Measurements from ENCODE around the gene BICC1.
A peak's percentile ranks its signal among the peaks of the same experiment; 100 is the strongest.

BICC1 gene

GRCh38 chr10:58651040-58651439 lies 138.4 kb downstream of the BICC1 start:
- DNase-seq (ENCODE audit: low spot score): no peak

- DNase-seq (ENCODE audit: low spot score): no peak
Observed at GRCh38 chr10:58651742-58652141, 139.1 kb downstream of the BICC1 start.

GRCh38 chr10:58653139-58653538 lies 140.5 kb downstream of the BICC1 start:
- no peak for DNase-seq (ENCODE audit: low spot score)

DNA sequence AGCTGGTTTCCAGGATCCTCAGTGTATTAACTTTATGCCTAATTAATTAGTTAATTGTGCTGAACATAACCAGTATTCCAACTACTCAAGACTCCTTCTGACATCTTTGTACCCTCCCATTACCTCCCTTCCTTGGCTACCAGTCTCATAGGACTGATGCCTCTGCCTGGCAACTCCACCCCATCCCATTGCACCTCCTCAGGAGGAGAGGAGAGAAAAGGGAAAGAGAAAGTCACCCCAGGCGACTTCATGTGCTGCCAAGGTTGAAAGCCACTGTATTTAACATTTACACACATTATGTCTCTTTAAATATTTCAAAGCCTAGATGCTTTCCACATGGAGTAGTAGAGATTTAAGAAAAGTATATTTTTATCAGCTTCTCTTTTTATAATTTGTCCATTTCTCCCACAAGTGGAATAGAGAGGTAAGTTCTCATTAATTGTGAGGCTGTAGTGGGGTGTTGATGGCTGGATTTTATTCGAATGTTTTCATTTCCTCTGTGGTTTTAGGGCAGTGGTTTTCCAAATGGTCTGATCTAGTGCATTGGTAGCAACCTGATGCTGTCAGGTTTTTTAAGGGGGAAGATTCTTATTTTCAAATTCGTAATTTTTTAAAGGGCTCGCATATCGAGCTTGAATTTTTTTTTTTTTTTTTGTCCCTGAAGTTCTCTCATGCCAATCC lies 148.0 kb downstream of the BICC1 start:
- no peak for DNase-seq (ENCODE audit: low spot score)

GRCh38 chr10:58661336-58661735 lies 148.7 kb downstream of the BICC1 start:
- DNase-seq (ENCODE audit: low spot score): no peak

DNA sequence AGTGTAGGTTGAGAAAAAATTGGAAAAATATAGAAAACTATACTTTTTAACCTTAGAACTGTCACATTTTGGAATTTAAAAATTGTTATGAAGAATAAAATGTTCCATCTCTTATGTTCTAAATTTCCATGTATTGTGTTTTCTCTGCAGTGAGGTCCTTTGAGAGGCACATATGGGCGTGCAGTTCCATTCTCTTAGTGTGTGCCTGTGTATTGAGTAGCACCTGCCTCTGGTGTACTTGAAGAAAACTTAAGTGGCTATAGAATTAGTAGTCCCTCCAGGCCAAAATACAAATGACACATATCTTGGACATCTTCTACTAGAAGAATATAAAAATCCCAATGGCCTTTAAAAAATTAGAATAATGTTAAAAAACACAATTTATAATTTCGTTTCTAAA lies 149.2 kb downstream of the BICC1 start:
- no peak for DNase-seq (ENCODE audit: low spot score)

DNA sequence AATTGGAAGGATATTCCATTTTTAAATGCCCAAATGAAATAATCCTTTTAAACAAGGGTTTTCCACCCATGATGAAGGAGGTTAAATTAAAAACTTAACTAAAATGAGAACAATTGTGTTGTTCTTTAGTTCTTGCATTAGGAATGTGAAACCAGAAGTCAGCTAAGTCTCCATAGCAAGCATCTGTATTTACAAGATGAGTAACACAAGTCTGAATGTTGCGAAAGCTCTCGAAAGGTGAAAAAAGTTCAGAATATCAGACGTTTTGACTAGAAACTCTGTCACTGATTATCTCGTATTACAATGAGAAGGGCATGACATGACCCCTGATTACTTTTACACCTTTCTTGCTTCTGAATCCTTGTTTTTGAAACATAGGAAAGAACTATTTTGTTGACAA lies 149.6 kb downstream of the BICC1 start:
- DNase-seq (ENCODE audit: low spot score): no peak

DNA sequence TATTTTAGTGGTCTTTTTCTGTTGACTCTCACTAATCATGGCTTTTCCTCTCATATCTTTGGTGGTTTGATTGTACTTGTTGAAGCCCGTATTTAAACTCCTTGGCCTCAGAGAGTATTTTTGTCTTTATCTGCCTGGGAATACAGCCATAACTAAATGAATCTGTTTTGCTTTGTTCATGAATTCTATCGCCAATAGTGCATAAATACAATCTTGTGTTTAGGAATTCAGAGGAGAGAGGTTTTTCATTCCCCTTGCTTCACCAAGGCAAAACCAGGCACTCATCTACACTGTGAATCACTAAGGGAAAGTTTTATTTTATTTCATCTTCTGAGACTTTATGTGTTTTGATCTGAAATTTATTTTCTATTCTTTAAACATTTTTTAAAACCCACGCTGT lies 152.7 kb downstream of the BICC1 start:
- no peak for DNase-seq (ENCODE audit: low spot score)

- DNase-seq (ENCODE audit: low spot score): peak; percentile 3
Observed at GRCh38 chr10:58666024-58666423, 153.4 kb downstream of the BICC1 start.

GRCh38 chr10:58667658-58668310 lies 155.1 kb downstream of the BICC1 start:
- DNase-seq (ENCODE audit: low spot score): no peak

- DNase-seq (ENCODE audit: low spot score): no peak
Observed at GRCh38 chr10:58672845-58673244, 160.2 kb downstream of the BICC1 start.

GRCh38 chr10:58674251-58674650 lies 161.6 kb downstream of the BICC1 start:
- no peak for DNase-seq (ENCODE audit: low spot score)

DNA sequence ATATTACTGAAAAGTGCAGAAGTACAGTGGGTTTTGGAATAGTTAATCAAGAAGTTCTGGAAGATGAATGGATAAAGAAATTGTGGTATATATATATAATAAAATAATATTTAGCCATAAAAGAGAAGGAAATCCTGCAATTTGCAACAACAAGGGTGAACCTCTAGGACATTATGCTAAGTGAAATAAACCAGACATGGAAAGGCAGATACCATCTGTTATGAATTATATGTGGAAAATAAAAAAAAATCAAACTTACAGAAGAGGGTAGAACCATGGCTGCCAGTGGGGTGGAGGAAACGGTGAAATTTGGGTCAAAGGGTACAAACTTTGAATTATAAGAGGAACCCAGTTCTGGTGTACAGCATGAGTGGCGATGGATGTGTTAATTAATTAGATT lies 162.6 kb downstream of the BICC1 start:
- DNase-seq (ENCODE audit: low spot score): no peak

GRCh38 chr10:58691528-58691927 lies 178.9 kb downstream of the BICC1 start:
- no peak for DNase-seq (ENCODE audit: low spot score)

DNA sequence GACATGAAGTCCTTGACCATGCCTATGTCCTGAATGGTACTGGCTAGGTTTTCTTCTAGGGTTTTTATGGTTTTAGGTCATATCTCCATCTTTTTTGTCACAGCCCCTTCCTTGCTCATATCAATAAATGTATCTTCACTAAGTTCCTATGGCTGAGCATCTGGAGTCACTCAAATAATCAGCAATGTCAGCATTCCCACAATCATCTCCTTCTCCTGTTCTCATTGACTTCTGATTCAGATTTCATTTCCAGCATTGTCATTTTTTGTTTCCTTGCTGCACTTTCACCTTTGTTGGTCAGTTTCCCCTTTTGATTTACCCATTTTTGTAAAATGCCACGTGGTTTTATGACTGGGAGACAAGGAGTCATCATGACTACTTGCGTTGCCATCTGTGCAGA lies 181.2 kb downstream of the BICC1 start:
- DNase-seq (ENCODE audit: low spot score): no peak

DNA sequence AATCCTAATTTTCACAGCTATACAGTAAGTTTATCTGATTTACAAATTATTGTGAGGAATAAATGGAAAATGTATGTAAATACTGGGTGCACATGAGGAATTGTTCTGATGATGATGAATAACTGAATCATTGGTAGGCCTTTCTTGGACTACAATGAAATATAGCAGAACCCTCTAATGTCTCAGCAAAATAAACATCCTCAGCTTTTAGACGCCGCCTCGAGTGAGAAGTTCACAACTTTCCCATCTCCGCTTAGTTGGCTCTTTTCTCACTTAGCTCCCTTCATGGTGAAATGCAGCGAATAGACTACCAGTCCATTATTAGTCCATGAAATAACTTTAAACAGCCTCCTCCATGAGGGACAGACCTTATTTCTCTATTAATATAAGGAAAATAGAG lies 182.3 kb downstream of the BICC1 start:
- no peak for DNase-seq (ENCODE audit: low spot score)

GRCh38 chr10:58696736-58697135 lies 184.1 kb downstream of the BICC1 start:
- DNase-seq (ENCODE audit: low spot score): no peak

DNA sequence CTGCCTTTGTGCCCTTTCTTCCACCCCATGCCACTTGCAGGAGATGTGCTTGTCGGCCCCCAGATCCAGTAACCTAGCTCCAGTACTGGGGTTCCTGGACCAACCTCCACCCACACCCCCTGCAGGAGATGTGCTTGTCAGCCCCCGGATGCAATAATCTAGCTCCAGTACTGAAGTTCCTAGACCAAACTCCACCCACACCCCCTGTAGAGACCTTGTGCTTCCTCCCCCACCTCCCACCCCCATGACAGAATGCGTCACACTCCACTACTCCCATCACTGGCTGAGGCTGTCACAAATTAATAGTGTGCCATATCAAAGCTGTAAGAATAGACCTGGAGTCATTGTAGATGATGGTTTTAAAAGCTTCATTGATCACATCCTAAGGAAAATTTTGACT lies 185.0 kb downstream of the BICC1 start:
- no peak for DNase-seq (ENCODE audit: low spot score)

DNA sequence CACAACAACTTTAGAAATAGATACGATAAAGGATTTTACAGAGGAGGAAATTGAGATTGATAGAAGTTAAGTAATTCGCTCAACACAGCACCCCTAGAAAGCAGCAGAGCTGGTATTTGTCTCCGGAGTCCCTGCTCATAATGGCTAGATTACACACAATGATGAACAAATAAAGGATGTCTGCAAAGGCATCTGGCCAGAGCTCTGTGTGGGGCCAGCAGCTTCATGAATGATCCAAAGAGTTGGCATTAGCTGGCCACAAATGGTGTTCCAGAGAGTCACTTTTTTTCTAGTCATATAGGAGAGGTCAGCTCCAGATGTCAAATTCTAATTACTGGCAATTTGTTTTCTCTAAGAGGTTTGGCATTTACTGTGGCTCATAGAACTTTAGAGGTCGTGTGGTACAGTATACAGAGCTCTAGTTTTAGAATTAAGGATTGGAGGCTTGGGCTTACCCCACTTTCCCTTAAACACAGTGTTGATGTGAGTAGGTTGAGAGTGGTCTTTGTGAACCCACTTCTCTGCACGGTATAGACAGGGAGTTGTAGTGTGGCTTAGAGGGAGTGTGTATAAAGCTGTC lies 186.2 kb downstream of the BICC1 start:
- DNase-seq (ENCODE audit: low spot score): no peak

DNA sequence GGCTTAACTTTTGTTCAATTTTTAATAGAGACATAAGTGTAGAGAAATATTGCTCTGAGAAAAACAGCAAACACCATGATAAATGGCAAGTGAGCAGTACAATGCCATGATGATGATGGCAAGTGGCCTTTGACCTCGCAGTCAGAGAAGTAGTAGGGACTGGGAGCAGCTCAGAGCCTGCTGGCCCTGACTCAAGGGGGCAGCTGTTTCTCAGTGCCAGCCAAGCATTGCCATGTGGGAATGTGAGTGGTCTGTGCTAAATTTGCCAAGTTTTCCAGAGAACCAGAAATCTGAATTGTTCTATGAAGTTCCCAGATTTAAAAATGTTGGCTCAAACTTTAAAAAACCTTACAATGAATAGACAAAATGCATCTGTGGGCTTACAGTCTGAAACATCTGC lies 187.9 kb downstream of the BICC1 start:
- DNase-seq (ENCODE audit: low spot score): no peak

DNA sequence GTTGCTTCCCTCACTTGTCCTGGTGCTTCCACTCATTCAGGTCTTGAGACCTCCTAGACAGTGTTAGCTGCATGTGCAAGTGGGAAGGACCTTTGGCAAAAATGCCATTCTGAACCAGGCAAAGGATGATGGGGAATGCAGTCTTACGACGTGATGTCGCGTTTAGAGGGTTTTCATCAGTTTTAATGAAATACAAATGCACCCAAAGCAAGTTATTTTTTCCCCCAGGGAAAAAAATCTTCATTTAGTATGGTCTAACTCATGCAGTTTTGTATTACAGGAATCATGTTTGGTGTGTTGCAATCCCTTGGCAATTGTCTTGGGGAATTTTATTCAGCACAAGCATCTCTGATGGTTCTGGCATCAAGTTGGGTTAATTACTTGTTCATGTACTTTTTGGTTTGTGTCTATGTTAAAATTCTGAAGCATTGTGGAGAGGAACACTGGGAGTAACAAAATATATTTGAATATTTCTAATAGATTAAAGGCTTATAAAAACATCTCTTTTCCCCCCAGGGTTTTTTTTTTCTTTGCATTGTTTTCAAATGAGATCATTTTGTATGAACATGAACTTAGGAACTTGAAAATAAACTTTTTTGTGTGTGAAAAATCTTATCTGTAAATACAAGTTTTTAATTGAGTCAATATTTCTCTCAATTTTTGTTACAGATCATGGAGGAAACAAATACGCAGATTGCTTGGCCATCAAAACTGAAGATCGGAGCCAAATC lies 188.9 kb downstream of the BICC1 start:
- no peak for DNase-seq (ENCODE audit: low spot score)

DNA sequence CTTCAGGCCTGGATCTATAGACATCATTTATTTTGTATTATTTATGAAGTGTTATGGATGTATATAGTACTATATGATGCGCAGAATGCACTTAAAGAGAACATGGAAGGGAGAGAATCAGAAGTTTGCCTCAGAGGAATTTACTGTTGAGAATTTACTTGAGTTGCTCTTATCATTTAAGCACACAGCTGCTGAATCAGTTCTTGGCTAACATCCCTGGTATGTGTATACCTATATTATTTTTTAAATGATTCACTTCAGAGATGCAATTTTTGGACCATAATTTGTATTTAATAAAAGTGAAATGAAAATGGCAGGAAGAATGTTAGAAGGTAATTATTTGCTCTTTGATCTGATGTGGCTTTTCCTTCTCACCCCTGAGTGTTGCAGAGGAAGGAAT lies 191.6 kb downstream of the BICC1 start:
- no peak for DNase-seq (ENCODE audit: low spot score)

- DNase-seq (ENCODE audit: low spot score): no peak
Observed at GRCh38 chr10:58704671-58705141, 192.0 kb downstream of the BICC1 start.
